A673 (cell line): Measurements from ENCODE around the gene NAA35.

ENCODE experiments used
- EZH2 ChIP-seq: fragments of 200-600 bp; sonication (generic); IDR thresholded peaks from 2 replicates; pipeline ENCODE4 v1.6.1; 2017; ENCODE audit warnings: borderline replicate concordance, low read depth, mild to moderate bottlenecking, mixed read lengths, antibody characterized with exemption, low read length; ENCODE audit not compliant: poor library complexity, severe bottlenecking
- TF ChIP-seq, protein P1 (sequence below): fragments of 300-800, 200-600 bp; sonication (generic); conservative IDR thresholded peaks from 2 replicates; pipeline ENCODE4 v1.5.1; 2017; ENCODE audit warnings: low read depth, mild to moderate bottlenecking, antibody characterized with exemption, low read length, moderate library complexity, mixed read lengths

DNA sequence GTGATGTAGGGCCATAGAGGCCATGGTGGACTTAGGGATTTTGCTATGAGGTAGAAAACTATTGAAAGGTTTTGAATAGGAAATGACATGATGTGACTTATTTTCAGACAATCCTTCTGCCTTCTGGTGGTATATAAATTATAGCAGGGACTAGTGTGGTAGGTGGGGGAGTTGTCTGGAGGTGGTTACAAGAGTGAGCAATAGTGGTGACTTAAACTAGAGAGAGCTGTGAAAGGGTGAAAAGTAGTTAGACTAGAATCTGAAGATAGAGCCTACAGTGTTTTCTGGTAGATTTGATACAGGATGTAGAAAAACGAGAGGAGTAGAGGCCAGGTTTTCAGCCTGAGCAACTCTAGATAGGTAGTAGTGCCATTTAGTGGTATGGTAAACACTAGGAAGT is 32.3 kb downstream of the NAA35 start:
- TF ChIP-seq, protein P1, sequence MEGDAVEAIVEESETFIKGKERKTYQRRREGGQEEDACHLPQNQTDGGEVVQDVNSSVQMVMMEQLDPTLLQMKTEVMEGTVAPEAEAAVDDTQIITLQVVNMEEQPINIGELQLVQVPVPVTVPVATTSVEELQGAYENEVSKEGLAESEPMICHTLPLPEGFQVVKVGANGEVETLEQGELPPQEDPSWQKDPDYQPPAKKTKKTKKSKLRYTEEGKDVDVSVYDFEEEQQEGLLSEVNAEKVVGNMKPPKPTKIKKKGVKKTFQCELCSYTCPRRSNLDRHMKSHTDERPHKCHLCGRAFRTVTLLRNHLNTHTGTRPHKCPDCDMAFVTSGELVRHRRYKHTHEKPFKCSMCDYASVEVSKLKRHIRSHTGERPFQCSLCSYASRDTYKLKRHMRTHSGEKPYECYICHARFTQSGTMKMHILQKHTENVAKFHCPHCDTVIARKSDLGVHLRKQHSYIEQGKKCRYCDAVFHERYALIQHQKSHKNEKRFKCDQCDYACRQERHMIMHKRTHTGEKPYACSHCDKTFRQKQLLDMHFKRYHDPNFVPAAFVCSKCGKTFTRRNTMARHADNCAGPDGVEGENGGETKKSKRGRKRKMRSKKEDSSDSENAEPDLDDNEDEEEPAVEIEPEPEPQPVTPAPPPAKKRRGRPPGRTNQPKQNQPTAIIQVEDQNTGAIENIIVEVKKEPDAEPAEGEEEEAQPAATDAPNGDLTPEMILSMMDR: no peak
- TF ChIP-seq EZH2: no peak
